Measurements from ENCODE around the gene CHRD. TPM values are rescaled to one million over a fixed set of nuclear protein-coding genes. Genes with fewer than 3 reads are reported as not detected.
"Not testable (repeated sequence)": the region's sequence is repeated elsewhere in the genome, so short reads cannot be mapped to it uniquely, and the experiment has no call there.

The CHRD gene
- polyA plus RNA-seq (ENCODE audit: insufficient read length in 12 of 12), result 10 to 100 TPM in 11 of 12 donors, not detected in 1; 14.6 to 38.9 (median 18.3) TPM
- long read RNA-seq, donor 1, result 0 reads
- long read RNA-seq, donor 2, partial matches to known transcripts, result 0 of 1 reads
- long read RNA-seq, donor 2, other reads (novel, unspliced or antisense), result 0 of 1 reads
- long read RNA-seq, donor 3, partial matches to known transcripts, result 0 of 1 reads
- long read RNA-seq, donor 3, other reads (novel, unspliced or antisense), result 0 of 1 reads
- long read RNA-seq, donor 4, full-length matches to known transcripts, result 1 of 1 reads
- long read RNA-seq, donor 4, partial matches to known transcripts, result 0 of 1 reads
- long read RNA-seq, donor 4, other reads (novel, unspliced or antisense), result 0 of 1 reads
- long read RNA-seq, donor 5, partial matches to known transcripts, result 8 of 9 reads
- long read RNA-seq, donor 5, other reads (novel, unspliced or antisense), result 0 of 9 reads
- long read RNA-seq, donor 6, result 0 reads
- long read RNA-seq, donor 7, result 0 reads
- long read RNA-seq, donor 8, partial matches to known transcripts, result 0 of 1 reads
- long read RNA-seq, donor 8, other reads (novel, unspliced or antisense), result 0 of 1 reads
- long read RNA-seq, donor 9, partial matches to known transcripts, result 5 of 6 reads
- long read RNA-seq, donor 9, other reads (novel, unspliced or antisense), result 0 of 6 reads
- long read RNA-seq, donor 10, partial matches to known transcripts, result 0 of 1 reads
- long read RNA-seq, donor 10, other reads (novel, unspliced or antisense), result 0 of 1 reads
- long read RNA-seq, donor 11, partial matches to known transcripts, result 5 of 8 reads
- long read RNA-seq, donor 11, other reads (novel, unspliced or antisense), result 0 of 8 reads

- DNase-seq, result no peak
Observed at GRCh38 chr3:184379358-184380184, at the start of gene CHRD. CHRD (plus strand) TSS chr3:184380054; CDS start chr3:184380319, 265 bp downstream.

- DNase-seq, result no peak
Observed at GRCh38 chr3:184332370-184333090, 47.3 kb upstream of the CHRD start.

DNA sequence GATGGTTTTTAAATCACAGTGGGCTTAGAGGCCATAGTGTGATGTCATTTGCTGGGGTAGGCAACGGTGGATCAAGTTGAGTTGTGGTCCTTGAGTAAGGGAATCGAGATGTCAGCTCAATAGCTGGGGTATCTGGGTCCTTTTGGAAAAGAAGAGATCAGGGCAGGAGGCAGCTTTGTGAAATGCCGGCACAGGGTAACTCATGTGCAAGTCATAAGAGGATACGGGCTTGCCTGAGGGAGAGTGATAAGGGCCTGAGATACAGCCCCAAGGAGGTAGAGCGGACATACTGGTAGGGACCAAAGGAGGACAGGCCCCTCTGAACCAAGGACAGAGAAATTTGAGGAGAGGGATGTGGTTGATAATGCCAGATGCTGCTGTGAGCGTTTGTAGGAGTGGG, 46.7 kb upstream of the CHRD start:
- DNase-seq, result no peak

DNA sequence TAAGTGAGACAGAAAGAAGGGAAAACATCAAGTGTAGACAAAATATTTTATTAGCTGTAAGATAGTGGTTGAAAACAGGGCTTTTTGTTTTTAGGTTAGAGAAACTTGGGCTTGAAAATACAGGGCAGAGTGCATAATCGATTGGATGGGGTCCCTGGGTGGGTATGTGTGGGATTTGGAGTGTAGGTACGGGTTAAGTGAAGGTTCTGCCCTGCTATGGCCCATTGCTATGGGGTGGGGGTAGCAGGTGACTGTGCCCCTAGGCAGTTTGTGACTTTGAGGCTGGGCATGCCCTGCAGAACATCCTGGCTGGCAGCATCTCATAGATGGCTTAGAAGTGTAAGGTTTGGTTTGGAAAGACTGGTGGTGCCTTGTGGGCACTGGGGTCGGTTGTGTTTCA, 46.2 kb upstream of the CHRD start:
- DNase-seq, result no peak

GRCh38 chr3:184334470-184335158, 45.2 kb upstream of the CHRD start:
- DNase-seq, result no peak

GRCh38 chr3:184335291-184335660, 44.6 kb upstream of the CHRD start:
- DNase-seq, result no peak

DNA sequence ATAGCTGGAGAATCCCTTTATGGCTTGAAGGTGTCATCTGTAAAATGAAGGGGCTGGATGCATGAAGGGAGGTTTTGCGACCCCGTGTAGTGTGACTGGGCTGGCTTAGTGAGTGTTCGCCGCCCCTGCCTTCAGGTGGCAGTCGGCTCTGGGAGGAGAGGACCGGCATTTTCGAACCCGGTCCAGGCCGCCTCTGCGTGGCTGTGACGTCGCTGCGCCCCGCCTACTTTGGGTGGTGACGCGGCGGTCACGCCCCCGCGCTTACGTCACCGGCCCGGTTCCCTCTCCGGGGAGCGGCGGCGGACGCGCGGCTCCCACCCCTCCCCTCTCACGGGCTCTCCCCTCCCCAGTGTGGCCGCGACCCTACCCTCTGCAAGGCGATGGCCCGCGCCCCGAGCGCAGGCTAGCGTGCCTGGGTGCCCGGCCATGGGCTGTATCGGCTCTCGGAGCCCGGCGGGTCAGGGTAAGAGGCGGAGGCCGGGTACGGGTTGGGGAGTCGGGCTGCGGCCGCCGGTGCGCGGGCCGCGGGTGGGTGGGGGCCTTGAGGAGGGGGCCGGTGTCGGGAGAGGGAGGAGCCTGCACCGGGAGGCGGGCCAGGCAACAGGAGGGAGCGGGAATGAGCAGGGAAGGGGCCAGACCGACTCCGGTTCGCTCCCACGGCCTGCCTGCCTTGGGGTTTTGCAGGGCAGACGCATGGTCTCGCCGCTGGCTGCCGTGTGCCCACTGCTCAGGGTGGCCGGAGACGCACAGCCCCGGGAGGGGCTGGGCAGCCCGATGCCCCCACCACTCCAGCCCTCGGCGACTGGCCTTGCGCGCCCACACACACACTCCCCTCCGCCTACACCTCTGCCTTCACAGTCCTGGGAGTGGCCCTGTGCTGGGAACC, 44.0 kb upstream of the CHRD start:
- peak; percentile 89 for DNase-seq

GRCh38 chr3:184336547-184337398, 43.1 kb upstream of the CHRD start:
- DNase-seq, result peak; percentile 70

GRCh38 chr3:184337399-184337714, 42.5 kb upstream of the CHRD start, which contains the start of gene FAM131A:
FAM131A (plus strand) TSS chr3:184337600; CDS start chr3:184337631, 31 bp downstream.
- peak; percentile 89 for DNase-seq

- no peak for DNase-seq
Observed at GRCh38 chr3:184337981-184338380, 41.9 kb upstream of the CHRD start.

DNA sequence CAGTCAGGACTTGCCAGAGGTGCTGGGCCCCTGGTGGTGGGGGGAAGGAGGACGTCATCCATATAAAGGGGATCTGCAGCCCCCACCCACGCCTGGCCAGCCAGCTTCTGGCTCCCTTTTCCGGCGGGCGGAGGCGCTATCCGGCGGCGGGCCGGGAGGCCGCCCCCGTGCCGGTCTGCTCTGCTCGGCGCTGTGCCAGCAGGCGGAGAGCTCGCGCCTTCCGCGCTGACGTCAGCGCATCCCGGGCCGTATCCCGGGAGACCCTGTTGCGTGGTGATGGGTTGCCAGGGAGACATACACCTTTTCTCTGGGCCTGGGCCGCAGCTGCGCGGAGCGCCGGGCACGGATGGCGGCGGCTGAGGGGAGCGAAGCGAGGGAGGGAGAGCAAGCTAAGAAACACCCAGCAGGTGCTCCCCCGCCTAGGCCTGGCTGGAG, 41.3 kb upstream of the CHRD start:
- DNase-seq, result peak; percentile 90

GRCh38 chr3:184339001-184339400, 40.9 kb upstream of the CHRD start:
- no peak for DNase-seq

- DNase-seq, result not testable (repeated sequence)
Observed at GRCh38 chr3:184339451-184340135, 40.3 kb upstream of the CHRD start.

- DNase-seq, result no peak
Observed at GRCh38 chr3:184341925-184342324, 37.9 kb upstream of the CHRD start.

- DNase-seq, result no peak
Observed at GRCh38 chr3:184343200-184343876, 36.5 kb upstream of the CHRD start.

- no peak for DNase-seq
Observed at GRCh38 chr3:184344579-184345316, 35.1 kb upstream of the CHRD start.

All from muscle of arm (tissue), 14 donors.